Lower leg skin (tissue), 4 donors: ENCODE results near the gene SYT5. TPM values are rescaled to one million over a fixed set of nuclear protein-coding genes. Genes with fewer than 3 reads are reported as not detected.

Experiments
- DNase-seq, 2 donors: peaks; one replicate each; pipeline ENCODE4 v3.0.0-alpha.2; 2019; ENCODE audit warnings: low spot score in 2 of 2
- H3K4me3 ChIP-seq: fragments of 200-600 bp; sonication (generic); 2 replicates; pipeline ENCODE4 v1.5.1; 2017; ENCODE audit warnings: mild to moderate bottlenecking, low read depth; ENCODE audit not compliant: poor library complexity, severe bottlenecking
- CTCF ChIP-seq, 3 donors: fragments of 450-650 bp; IDR thresholded peaks; one replicate each; pipeline ENCODE4 v1.5.1; 2016; ENCODE audit warnings: antibody characterized with exemption in 3 of 3, mild to moderate bottlenecking in 3 of 3, moderate library complexity in 2 of 3
- POLR2A ChIP-seq, 2 donors: fragments of 450-650 bp; IDR thresholded peaks; one replicate each; pipeline ENCODE4 v1.6.1; 2016 to 2017; ENCODE audit warnings: antibody characterized with exemption in 2 of 2, mild to moderate bottlenecking in 1 of 2, moderate library complexity in 1 of 2
- WGBS, 2 donors: methylation state at CpG; one replicate each; pipeline ENCODE4 v1.1.5; 2018; 5-methylcytosine and 5-hydroxymethylcytosine counted together
- intact Hi-C: fragments of 100-400 bp; cut with DNase I; formaldehyde crosslinking; loops from one replicate; pipeline ENCODE4 v1.15.0; 2023; ENCODE audit warnings: low total_unique reads
- microRNA-seq, 2 donors: library from miRNA; unstranded; fragments of <30 nt; microRNA quantifications; one replicate each; pipeline ENCODE4, GENCODE V29; 2016; ENCODE audit warnings: borderline replicate concordance in 2 of 2, borderline number of aligned reads in 1 of 2
- total RNA-seq, 4 donors: library from RNA; depleted of rRNA; stranded (reverse); fragments of >200 nt; gene quantifications; one replicate each; pipeline ENCODE4 v1.1.0, GENCODE V29; 2016

SYT5 gene
- total RNA-seq, 4 donors from 2014 or later: 0.10 to 0.65 (median 0.26) TPM; not detected in 1

- TF ChIP-seq CTCF (IDR thresholded peaks at IDR 0.05) (no peak), POLR2A (IDR thresholded peaks at IDR 0.05) (no peak)
- intact Hi-C loops: no loop called here
- 27 to 63% methylated on average over 1 to 3 of the region's 3 CpGs for WGBS, 2 donors
- no peak for DNase-seq
- no peak overlapping the region for H3K4me3 ChIP-seq
These were observed 45.4 kb downstream of the SYT5 start for GRCh38 chr19:55134736-55135135.

- DNase-seq: no peak
- TF ChIP-seq POLR2A (IDR thresholded peaks at IDR 0.05): no peak
- no peak for TF ChIP-seq CTCF (IDR thresholded peaks at IDR 0.05)
- no peak overlapping the region for H3K4me3 ChIP-seq
- WGBS, 2 donors: 68 to 73% methylated on average over 25 of the region's 25 CpGs
- intact Hi-C loops: no loop called here
These were observed 46.2 kb downstream of the SYT5 start for GRCh38 chr19:55133639-55134444.

GRCh38 chr19:55132453-55133129 is 47.5 kb downstream of the SYT5 start:
- intact Hi-C loops: no loop called here
- 51 to 63% methylated on average over 14 of the region's 14 CpGs for WGBS, 2 donors
- DNase-seq: no peak
- TF ChIP-seq POLR2A (IDR thresholded peaks at IDR 0.05): no peak
- no peak for TF ChIP-seq CTCF (IDR thresholded peaks at IDR 0.05)
- H3K4me3 ChIP-seq: no peak overlapping the region

GRCh38 chr19:55131421-55131820 is 48.7 kb downstream of the SYT5 start:
- WGBS, 2 donors: 63 to 68% methylated on average over 16 of the region's 16 CpGs
- TF ChIP-seq POLR2A (IDR thresholded peaks at IDR 0.05) (no peak), CTCF (IDR thresholded peaks at IDR 0.05) (no peak)
- DNase-seq: no peak
- H3K4me3 ChIP-seq: no peak overlapping the region
- intact Hi-C loops: no loop called here

Small RNA genes within 50 kb of the gene (microRNA-seq; reads per million reads assigned to microRNA genes)
- 0 reads per million in 2 donors for gene MIR7975

Other genes with a start within 250 kb of the SYT5 start
- gene NLRP7, start 232.8 kb downstream of the SYT5 start, total RNA-seq: not detected
- 10 to 100 TPM in 1 of 4 donors, 1 to 10 TPM in 3; 1.0 to 10.9 (median 7.4) TPM for gene NLRP2, start 213.9 kb downstream of the SYT5 start, total RNA-seq
- gene GP6, start 142.0 kb downstream of the SYT5 start, total RNA-seq: 1 to 10 TPM in 2 of 4 donors, under 1 TPM in 2; 0.49 to 8.5 (median 1.3) TPM
- 100 to 1,000 TPM in 3 of 4 donors, 10 to 100 TPM in 1; 93.2 to 146 (median 134) TPM for gene RDH13, start 117.1 kb downstream of the SYT5 start, total RNA-seq
- gene EPS8L1, start 104.4 kb downstream of the SYT5 start, total RNA-seq: 100 to 1,000 TPM; 394 to 678 (median 540) TPM
- 100 to 1,000 TPM in 1 of 4 donors, 10 to 100 TPM in 3; 55.5 to 103 (median 79.4) TPM for gene PPP1R12C, start 62.7 kb downstream of the SYT5 start, total RNA-seq
- 10 to 100 TPM; 24.0 to 56.1 (median 42.6) TPM for gene TNNT1, start 31.1 kb downstream of the SYT5 start, total RNA-seq
- gene TNNI3, start 22.6 kb downstream of the SYT5 start, total RNA-seq: 1 to 10 TPM in 2 of 4 donors, not detected in 2; 1.4 to 2.8 TPM
- 10 to 100 TPM in 1 of 4 donors, 1 to 10 TPM in 1, under 1 TPM in 2; 0.71 to 10.3 (median 0.99) TPM for gene DNAAF3, start 13.7 kb downstream of the SYT5 start, total RNA-seq
- 1 to 10 TPM in 1 of 4 donors, under 1 TPM in 3; 0.22 to 1.3 (median 0.52) TPM for gene PTPRH, start 29.2 kb upstream of the SYT5 start, total RNA-seq
- gene TMEM86B, start 48.5 kb upstream of the SYT5 start, total RNA-seq: 1 to 10 TPM; 1.1 to 2.4 (median 1.6) TPM
- gene PPP6R1, start 78.7 kb upstream of the SYT5 start, total RNA-seq: 10 to 100 TPM; 29.4 to 47.9 (median 37.5) TPM
- 10 to 100 TPM; 17.8 to 35.5 (median 25.6) TPM for gene HSPBP1, start 99.8 kb upstream of the SYT5 start, total RNA-seq
- 1 to 10 TPM in 1 of 4 donors, under 1 TPM in 1, not detected in 2; 0.44 to 4.6 TPM for gene BRSK1, start 103.7 kb upstream of the SYT5 start, total RNA-seq
- gene TMEM150B, start 145.1 kb upstream of the SYT5 start, total RNA-seq: under 1 TPM in 1 of 4 donors, not detected in 3; 0.58 TPM
- 10 to 100 TPM; 16.5 to 25.4 (median 20.3) TPM for gene KMT5C, start 159.6 kb upstream of the SYT5 start, total RNA-seq
- 1 to 10 TPM in 1 of 4 donors, under 1 TPM in 2, not detected in 1; 0.42 to 1.1 (median 0.49) TPM for gene COX6B2, start 174.4 kb upstream of the SYT5 start, total RNA-seq
- gene GARIN5B, start 183.0 kb upstream of the SYT5 start, total RNA-seq: not detected
- gene IL11, start 190.2 kb upstream of the SYT5 start, total RNA-seq: under 1 TPM in 3 of 4 donors, not detected in 1; 0.23 to 0.68 (median 0.46) TPM
- gene TMEM190, start 196.5 kb upstream of the SYT5 start, total RNA-seq: not detected
- gene TMEM238, start 204.0 kb upstream of the SYT5 start, total RNA-seq: 10 to 100 TPM; 32.2 to 61.6 (median 47.5) TPM
- gene RPL28, start 205.6 kb upstream of the SYT5 start, total RNA-seq: 100 to 1,000 TPM; 466 to 875 (median 590) TPM
- gene UBE2S, start 227.5 kb upstream of the SYT5 start, total RNA-seq: 10 to 100 TPM in 1 of 4 donors, 1 to 10 TPM in 3; 6.2 to 14.6 (median 9.2) TPM